GM12878 (cell line): ENCODE measurements around the gene DNAH2. TPM values are rescaled to one million over a fixed set of nuclear protein-coding genes. Genes with fewer than 3 reads are reported as not detected.

ENCODE experiments used
- ATAC-seq: fragments of 200-7000 bp; cut with Tn5 transposase; 3 replicates; pipeline ENCODE4 v1.9.1; 2020; ENCODE audit warnings: mild to moderate bottlenecking, moderate library complexity
- BruUV-seq: library from RNA; stranded (reverse); fragments of 400-500 nt; replicated peaks from 2 replicates; lab custom pipeline; 2021; lab: Mats Ljungman, UMichigan
- CTCF ChIA-PET: fragments of 300-600 bp; sonication (Branson Sonifier 250); formaldehyde crosslinking; extraction: SDS; loops from one replicate; lab custom pipeline; 2021; ENCODE audit warnings: inconsistent platforms; lab: Yijun Ruan, JAX
- POLR2A ChIA-PET: fragments of 350-600 bp; formaldehyde crosslinking; extraction: SDS; loops from one replicate; lab custom pipeline; 2021; ENCODE audit warnings: inconsistent platforms; lab: Charles Lee
- RAD21 ChIA-PET: fragments of 300-600 bp; sonication (Branson Sonifier 250); formaldehyde crosslinking; loops from one replicate; lab custom pipeline; 2023; ENCODE audit warnings: antibody characterized with exemption; ENCODE audit not compliant: unreplicated experiment; lab: Charles Lee
- SMC1A ChIA-PET: fragments of 300-600 bp; sonication (Branson Sonifier 250); formaldehyde crosslinking; loops from one replicate; lab custom pipeline; 2023; ENCODE audit not compliant: unreplicated experiment, uncharacterized antibody; lab: Charles Lee
- DNase-seq: peaks from one replicate; pipeline ENCODE4 v3.0.0-alpha.2; 2011; ENCODE audit warnings: low read depth, low spot score
- FAIRE-seq: peaks from 3 replicates; lab custom pipeline; 2011; peaks lifted over from hg19 to GRCh38; lab: Jason Lieb, UNC
- H2AFZ ChIP-seq: 2 replicates; pipeline ENCODE4 v1.6.0; 2011; ENCODE audit warnings: low read depth, low read length, control low read depth; ENCODE audit not compliant: control insufficient read depth
- H3K27ac ChIP-seq: 2 replicates; pipeline ENCODE4 v1.5.1; 2011; ENCODE audit warnings: control low read depth; ENCODE audit not compliant: control insufficient read depth, insufficient read depth
- H3K27me3 ChIP-seq, 2 experiments: replicated peaks in 1 of 2; 2 replicates each; pipeline versions ENCODE4 v1.6.0 to v1.6.1; 2011; ENCODE audit warnings: low read length in 1 of 2; ENCODE audit not compliant: control insufficient read depth in 2 of 2, insufficient read depth in 2 of 2
- H3K36me3 ChIP-seq, 2 experiments: 2 replicates each; pipeline ENCODE4 v1.5.1; 2011; ENCODE audit warnings: low read length in 1 of 2; ENCODE audit not compliant: control insufficient read depth in 2 of 2, insufficient read depth in 2 of 2
- H3K4me1 ChIP-seq: 2 replicates; pipeline ENCODE4 v1.6.1; 2011; ENCODE audit warnings: mild to moderate bottlenecking, low read length, moderate library complexity, mixed read lengths; ENCODE audit not compliant: control insufficient read depth, insufficient read depth
- H3K4me2 ChIP-seq: 2 replicates; pipeline ENCODE4 v1.6.0; 2011; ENCODE audit warnings: control low read depth; ENCODE audit not compliant: control insufficient read depth, insufficient read depth
- H3K4me3 ChIP-seq: fragments of 200-600 bp; sonication (generic); 2 replicates; pipeline ENCODE4 v1.5.1; 2016
- H3K79me2 ChIP-seq: 2 replicates; pipeline ENCODE4 v1.6.0; 2011; ENCODE audit warnings: low read length; ENCODE audit not compliant: control insufficient read depth, insufficient read depth
- H3K9ac ChIP-seq: 2 replicates; pipeline ENCODE4 v1.8.0; 2011; ENCODE audit warnings: low read length, control low read depth, mixed read lengths; ENCODE audit not compliant: control insufficient read depth, insufficient read depth
- H3K9me3 ChIP-seq: replicated peaks from 3 replicates; pipeline ENCODE4 v1.5.1; 2011; ENCODE audit warnings: mild to moderate bottlenecking, low read length; ENCODE audit not compliant: control insufficient read depth, insufficient read depth
- H4K20me1 ChIP-seq: 2 replicates; pipeline ENCODE4 v1.6.0; 2011; ENCODE audit not compliant: control insufficient read depth, insufficient read depth
- ATF2 ChIP-seq: IDR thresholded peaks from 2 replicates; pipeline ENCODE4 v1.6.1; 2012; ENCODE audit warnings: low read length, inconsistent platforms
- ATF7 ChIP-seq: fragments of 450-650 bp; IDR thresholded peaks from 2 replicates; pipeline ENCODE4 v1.6.1; 2016; ENCODE audit warnings: low read depth, mild to moderate bottlenecking
- BMI1 ChIP-seq: fragments of 450-650 bp; IDR thresholded peaks from 2 replicates; pipeline ENCODE4 v1.6.1; 2016; ENCODE audit warnings: mild to moderate bottlenecking, moderate library complexity, borderline replicate concordance
- DPF2 ChIP-seq: fragments of 450-650 bp; IDR thresholded peaks from 2 replicates; pipeline ENCODE4 v1.6.1; 2017; ENCODE audit warnings: mild to moderate bottlenecking
- HSF1 ChIP-seq: fragments of 150-350 bp; IDR thresholded peaks from 2 replicates; pipeline ENCODE4 v1.6.1; 2014; ENCODE audit warnings: mild to moderate bottlenecking, low read depth, low read length
- IKZF2 ChIP-seq, 2 experiments: fragments of 450-650 bp; IDR thresholded peaks; 2 replicates each; pipeline ENCODE4 v1.6.1; 2017; ENCODE audit warnings: mild to moderate bottlenecking in 2 of 2, moderate library complexity in 2 of 2
- MXI1 ChIP-seq: fragments of 150-350 bp; IDR thresholded peaks from 2 replicates; pipeline ENCODE4 v1.6.1; 2011; ENCODE audit warnings: low read depth, mild to moderate bottlenecking, inconsistent platforms, low read length, improper control_type of control experiment
- RFX5 ChIP-seq: IDR thresholded peaks from 2 replicates; pipeline ENCODE4 v1.6.1; 2011; ENCODE audit warnings: low read depth, low read length, improper control_type of control experiment
- SIN3A ChIP-seq: IDR thresholded peaks from 2 replicates; pipeline ENCODE4 v1.6.1; 2012; ENCODE audit warnings: low read depth, low read length, improper control_type of control experiment
- STAT3 ChIP-seq: IDR thresholded peaks from 2 replicates; pipeline ENCODE4 v1.6.1; 2011; ENCODE audit warnings: low read depth, low read length, improper control_type of control experiment
- ZNF24 ChIP-seq: fragments of 450-650 bp; IDR thresholded peaks from 2 replicates; pipeline ENCODE4 v1.6.1; 2017; ENCODE audit warnings: antibody characterized with exemption, mild to moderate bottlenecking
- WGBS: methylation state at CpG from one replicate; pipeline ENCODE4 v1.1.6; 2016; ENCODE audit warnings: low lambda C conversion rate; ENCODE audit not compliant: insufficient replicate concordance, insufficient coverage; ENCODE audit errors: missing lambda C conversion rate; 5-methylcytosine and 5-hydroxymethylcytosine counted together
- in situ Hi-C: fragments of 300-500 bp; cut with MboI; formaldehyde crosslinking; loops from 9 replicates; pipeline ENCODE4 v1.14.3; 2018; ENCODE audit warnings: mixed read lengths
- intact Hi-C: fragments of 100-400 bp; cut with micrococcal nuclease; formaldehyde crosslinking; loops from one replicate; pipeline ENCODE4 v1.14.2; 2022; ENCODE audit not compliant: unreplicated experiment
- polyA plus RNA-seq, 11 experiments: library from polyadenylated mRNA; depleted of rRNA in 4 of 11; unstranded in 6 of 11; stranded (reverse) in 5 of 11; fragments of >200 nt; fragmentation: Nextera tagmentation in 4 of 11; fragmentation: Illumina TruSeq in 1 of 11; extraction: Ambion mirVana in 4 of 11; extraction: Trizol in 1 of 11; gene quantifications; 1 replicate in 1 of 11; 2 replicates in 10 of 11; pipeline versions ENCODE4 v1.2.1 to v1.2.3, GENCODE V29; 2011 to 2016; ENCODE audit warnings: inconsistent platforms in 2 of 11, missing spikeins in 2 of 11, low read depth in 1 of 11
- total RNA-seq, 4 experiments: library from RNA; depleted of rRNA in 3 of 4; stranded (reverse); fragments of >200 nt in 3 of 4; fragmentation: Illumina TruSeq in 1 of 4; extraction: Trizol in 1 of 4; gene quantifications; 2 replicates each; pipeline versions ENCODE4 v1.2.1 to v1.2.3, GENCODE V29; 2013 to 2021
- TF ChIP-seq, protein P1 (sequence below): IDR thresholded peaks from 2 replicates; pipeline ENCODE4 v1.6.1; 2011; ENCODE audit warnings: borderline replicate concordance, low read depth, mild to moderate bottlenecking, moderate library complexity, low read length; ENCODE audit not compliant: insufficient read depth, poor library complexity, severe bottlenecking

Gene DNAH2
- total and polyA plus RNA-seq, 10 of the 15 experiments (the other 5 are each of a cell fraction or from before 2014, with no cell fraction given): not detected

- TF ChIP-seq, protein P1, sequence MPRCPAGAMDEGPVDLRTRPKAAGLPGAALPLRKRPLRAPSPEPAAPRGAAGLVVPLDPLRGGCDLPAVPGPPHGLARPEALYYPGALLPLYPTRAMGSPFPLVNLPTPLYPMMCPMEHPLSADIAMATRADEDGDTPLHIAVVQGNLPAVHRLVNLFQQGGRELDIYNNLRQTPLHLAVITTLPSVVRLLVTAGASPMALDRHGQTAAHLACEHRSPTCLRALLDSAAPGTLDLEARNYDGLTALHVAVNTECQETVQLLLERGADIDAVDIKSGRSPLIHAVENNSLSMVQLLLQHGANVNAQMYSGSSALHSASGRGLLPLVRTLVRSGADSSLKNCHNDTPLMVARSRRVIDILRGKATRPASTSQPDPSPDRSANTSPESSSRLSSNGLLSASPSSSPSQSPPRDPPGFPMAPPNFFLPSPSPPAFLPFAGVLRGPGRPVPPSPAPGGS: no peak
- TF ChIP-seq RFX5: no peak
- no peak for TF ChIP-seq BMI1
- no peak for TF ChIP-seq ATF7
- no peak for TF ChIP-seq SIN3A
- TF ChIP-seq HSF1: no peak
- TF ChIP-seq ZNF24: no peak
- no peak for TF ChIP-seq IKZF2 (IDR thresholded peaks at IDR 0.05)
- no peak for TF ChIP-seq DPF2
- TF ChIP-seq MXI1: no peak
- TF ChIP-seq ATF2: no peak
- no peak for TF ChIP-seq STAT3
- WGBS: 17% methylated on average over 5 of the region's 5 CpGs
- no peak overlapping the region for H2AFZ ChIP-seq
- intact Hi-C loops (loop anchor here (10.0 kb wide), 1 partner anchor 75 kb away; no protein-coding TSS in a partner anchor), in situ Hi-C loops (loop anchor here (5.0 kb wide), 1 partner anchor 167 kb away; no protein-coding TSS in a partner anchor)
- CTCF ChIA-PET: interaction anchor here (1.7 to 1.9 kb wide), 3 partner anchors 12 to 237 kb away, joined by 4 to 8 read pairs (median 5); no protein-coding TSS in a partner anchor
- SMC1A ChIA-PET: interaction anchor here (0.6 to 2.3 kb wide), 3 partner anchors 13 to 77 kb away, joined by 3 to 6 read pairs (median 5); no protein-coding TSS in a partner anchor
- DNase-seq: no peak
- ATAC-seq: no peak
- BruUV-seq: no TSS peak
- H3K4me2 ChIP-seq: no peak overlapping the region
- POLR2A ChIA-PET: no interaction called here
- RAD21 ChIA-PET: interaction anchor here (0.9 to 2.1 kb wide), 2 partner anchors 77 to 168 kb away, joined by 3 to 9 read pairs; no protein-coding TSS in a partner anchor
- no peaks in the 10 kb centered on the region for H3K4me1 ChIP-seq
- no peaks in the 10 kb centered on the region for H4K20me1 ChIP-seq
- H3K36me3 ChIP-seq: no peaks in the 10 kb centered on the region
- H3K4me3 ChIP-seq: no peak overlapping the region
- H3K9ac ChIP-seq: no peak overlapping the region
- H3K79me2 ChIP-seq: no peaks in the 10 kb centered on the region
- no peak for FAIRE-seq
- H3K27ac ChIP-seq: no peak overlapping the region
- H3K27me3 ChIP-seq: peaks cover 0 to 2% of the 10 kb centered on the region in 2 experiments; a peak in 2 of 4 replicates
- H3K9me3 ChIP-seq: no peaks in the 10 kb centered on the region
Observed at GRCh38 chr17:7820231-7820630, 102.7 kb downstream of the DNAH2 start.
